GM10248 (cell line): ENCODE data around the gene FHL2.

Source experiments
- CTCF ChIA-PET: fragments of 300-600 bp; sonication (Branson Sonifier 250); formaldehyde crosslinking; extraction: SDS; loops from one replicate; lab custom pipeline; 2021; ENCODE audit warnings: antibody characterized with exemption; lab: Yijun Ruan, JAX
- POLR2A ChIA-PET: fragments of 350-650 bp; sonication (Branson Sonifier 250); formaldehyde crosslinking; extraction: SDS; loops from one replicate; lab custom pipeline; 2020; ENCODE audit warnings: antibody characterized with exemption; lab: Yijun Ruan, JAX
- DNase-seq: peaks from one replicate; pipeline ENCODE4 v3.0.0; 2012; ENCODE audit errors: extremely low spot score
- CTCF ChIP-seq: IDR thresholded peaks from 2 replicates; pipeline ENCODE4 v1.5.1; 2012; ENCODE audit warnings: mild to moderate bottlenecking, low read depth; ENCODE audit errors: extremely low read depth, missing control alignments, control extremely low read depth

The FHL2 gene

GRCh38 chr2:105422801-105423200, 23.9 kb upstream of the FHL2 start:
- DNase-seq = no peak
- POLR2A ChIA-PET = no interaction called here
- CTCF ChIA-PET = no interaction called here
- no peak for TF ChIP-seq CTCF

- TF ChIP-seq CTCF = no peak
- ChIA-PET POLR2A (no interaction called here), CTCF (interaction anchor here (1.1 to 1.4 kb wide), 2 partner anchors 23 to 52 kb away, joined by 3 read pairs; partner anchors contain the start of gene FHL2)
- DNase-seq = no peak
These were observed 22.2 kb upstream of the FHL2 start for GRCh38 chr2:105421053-105421452.

GRCh38 chr2:105418522-105418921, 19.7 kb upstream of the FHL2 start:
- DNase-seq = no peak
- TF ChIP-seq CTCF = no peak
- CTCF ChIA-PET = no interaction called here
- POLR2A ChIA-PET = no interaction called here

- ChIA-PET POLR2A (no interaction called here), CTCF (interaction anchor here (1.4 kb wide), 1 partner anchor 18 kb away, joined by 3 read pairs; no protein-coding TSS in a partner anchor)
- no peak for TF ChIP-seq CTCF
- DNase-seq = no peak
These were observed 19.1 kb upstream of the FHL2 start for GRCh38 chr2:105417857-105418436.

- CTCF ChIA-PET = interaction anchor here (0.8 kb wide), 1 partner anchor 10 kb away, joined by 3 read pairs; no protein-coding TSS in a partner anchor
- DNase-seq = no peak
- POLR2A ChIA-PET = no interaction called here
- TF ChIP-seq CTCF = no peak
These were observed 17.3 kb upstream of the FHL2 start for GRCh38 chr2:105416156-105416555.

- DNase-seq = no peak
- no peak for TF ChIP-seq CTCF
- POLR2A ChIA-PET = no interaction called here
- CTCF ChIA-PET = no interaction called here
These were observed 16.2 kb upstream of the FHL2 start for GRCh38 chr2:105415007-105415406.
